BE2C (cell line): ENCODE measurements around the gene ABI3.

Experiments used
- DNase-seq: peaks from one replicate; pipeline ENCODE4 v3.0.0-alpha.2; 2020
- H3K27me3 ChIP-seq: fragments of 250-450 bp; sonication (Bioruptor Pico); 2 replicates; pipeline ENCODE4 v1.5.1; 2020; ENCODE audit warnings: mild to moderate bottlenecking
- H3K36me3 ChIP-seq: fragments of 250-450 bp; sonication (Bioruptor Pico); 2 replicates; pipeline ENCODE4 v1.5.1; 2020; ENCODE audit warnings: mild to moderate bottlenecking
- H3K4me1 ChIP-seq: fragments of 250-450 bp; sonication (Bioruptor Pico); 2 replicates; pipeline ENCODE4 v1.5.1; 2020
- H3K4me3 ChIP-seq: 2 replicates; pipeline ENCODE4 v1.5.1; 2011; ENCODE audit warnings: low read depth, low read length
- H3K9me3 ChIP-seq: fragments of 250-450 bp; sonication (Bioruptor Pico); 2 replicates; pipeline ENCODE4 v1.5.1; 2020
- CTCF ChIP-seq: IDR thresholded peaks from 2 replicates; pipeline ENCODE4 v1.5.1; 2012; ENCODE audit warnings: mild to moderate bottlenecking, low read depth, low read length

The ABI3 gene

GRCh38 chr17:49252148-49252695, 41.7 kb downstream of the ABI3 start:
- peak; percentile 13; the same call in 1 of the 2 replicates for TF ChIP-seq CTCF
- Histone ChIP-seq H3K36me3 (no peaks in the 10 kb centered on the region), H3K4me3 (no peak overlapping the region), H3K9me3 (no peaks in the 10 kb centered on the region), H3K27me3 (no peaks in the 10 kb centered on the region), H3K4me1 (no peaks in the 10 kb centered on the region)
- peak; percentile 34 for DNase-seq

GRCh38 chr17:49254066-49254465, 43.6 kb downstream of the ABI3 start:
- H3K36me3 ChIP-seq, result no peaks in the 10 kb centered on the region
- H3K27me3 ChIP-seq, result no peaks in the 10 kb centered on the region
- no peaks in the 10 kb centered on the region for H3K9me3 ChIP-seq
- no peaks in the 10 kb centered on the region for H3K4me1 ChIP-seq
- H3K4me3 ChIP-seq, result no peak overlapping the region
- peak; percentile 13 for DNase-seq
- TF ChIP-seq CTCF, result peak; percentile 21; the same call in 1 of the 2 replicates

- no peak for DNase-seq
- no peaks in the 10 kb centered on the region for H3K4me1 ChIP-seq
- no peak for TF ChIP-seq CTCF
- no peaks in the 10 kb centered on the region for H3K9me3 ChIP-seq
- H3K4me3 ChIP-seq, result no peak overlapping the region
- no peaks in the 10 kb centered on the region for H3K27me3 ChIP-seq
- no peaks in the 10 kb centered on the region for H3K36me3 ChIP-seq
Observed at GRCh38 chr17:49255125-49255524, 44.6 kb downstream of the ABI3 start.

- no peaks in the 10 kb centered on the region for H3K27me3 ChIP-seq
- TF ChIP-seq CTCF, result no peak
- no peaks in the 10 kb centered on the region for H3K36me3 ChIP-seq
- DNase-seq, result no peak
- H3K9me3 ChIP-seq, result no peaks in the 10 kb centered on the region
- H3K4me3 ChIP-seq, result no peak overlapping the region
- H3K4me1 ChIP-seq, result no peaks in the 10 kb centered on the region
Observed at GRCh38 chr17:49258394-49258793, 47.9 kb downstream of the ABI3 start.

GRCh38 chr17:49259663-49260010, 49.1 kb downstream of the ABI3 start:
- Histone ChIP-seq H3K4me3 (peak overlapping the region; percentile 60), H3K36me3 (no peaks in the 10 kb centered on the region), H3K27me3 (no peaks in the 10 kb centered on the region), H3K4me1 (no peaks in the 10 kb centered on the region), H3K9me3 (no peaks in the 10 kb centered on the region)
- no peak for TF ChIP-seq CTCF
- DNase-seq, result no peak

- no peak for TF ChIP-seq CTCF
- Histone ChIP-seq H3K36me3 (no peaks in the 10 kb centered on the region), H3K4me1 (no peaks in the 10 kb centered on the region), H3K4me3 (peak overlapping the region; percentile 60), H3K9me3 (no peaks in the 10 kb centered on the region), H3K27me3 (no peaks in the 10 kb centered on the region)
- DNase-seq, result peak; percentile 58
Observed at GRCh38 chr17:49260011-49260816, 49.7 kb downstream of the ABI3 start.
